OCI-LY3 (cell line): Measurements from ENCODE around the gene ANOS1.

ENCODE experiments used
- EZH2phosphoT487 ChIP-seq: fragments of 200-600 bp; shearing (Covaris generic); IDR thresholded peaks from 2 replicates; pipeline ENCODE4 v1.6.1; 2018; ENCODE audit warnings: antibody characterized with exemption, mixed run types, low read depth
- TF ChIP-seq, protein P1 (sequence below): fragments of 200-600, 300-600 bp; sonication (generic); IDR thresholded peaks from 2 replicates; pipeline ENCODE4 v1.5.1; 2014; ENCODE audit warnings: antibody characterized with exemption, low read length, low read depth

- TF ChIP-seq, protein P1, sequence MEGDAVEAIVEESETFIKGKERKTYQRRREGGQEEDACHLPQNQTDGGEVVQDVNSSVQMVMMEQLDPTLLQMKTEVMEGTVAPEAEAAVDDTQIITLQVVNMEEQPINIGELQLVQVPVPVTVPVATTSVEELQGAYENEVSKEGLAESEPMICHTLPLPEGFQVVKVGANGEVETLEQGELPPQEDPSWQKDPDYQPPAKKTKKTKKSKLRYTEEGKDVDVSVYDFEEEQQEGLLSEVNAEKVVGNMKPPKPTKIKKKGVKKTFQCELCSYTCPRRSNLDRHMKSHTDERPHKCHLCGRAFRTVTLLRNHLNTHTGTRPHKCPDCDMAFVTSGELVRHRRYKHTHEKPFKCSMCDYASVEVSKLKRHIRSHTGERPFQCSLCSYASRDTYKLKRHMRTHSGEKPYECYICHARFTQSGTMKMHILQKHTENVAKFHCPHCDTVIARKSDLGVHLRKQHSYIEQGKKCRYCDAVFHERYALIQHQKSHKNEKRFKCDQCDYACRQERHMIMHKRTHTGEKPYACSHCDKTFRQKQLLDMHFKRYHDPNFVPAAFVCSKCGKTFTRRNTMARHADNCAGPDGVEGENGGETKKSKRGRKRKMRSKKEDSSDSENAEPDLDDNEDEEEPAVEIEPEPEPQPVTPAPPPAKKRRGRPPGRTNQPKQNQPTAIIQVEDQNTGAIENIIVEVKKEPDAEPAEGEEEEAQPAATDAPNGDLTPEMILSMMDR: no peak
- no peak for TF ChIP-seq EZH2phosphoT487
Measured at GRCh38 chrX:8692871-8693270, 39.1 kb downstream of the ANOS1 start.
